ENCODE measurements around the gene KISS1R.

The KISS1R gene

DNA sequence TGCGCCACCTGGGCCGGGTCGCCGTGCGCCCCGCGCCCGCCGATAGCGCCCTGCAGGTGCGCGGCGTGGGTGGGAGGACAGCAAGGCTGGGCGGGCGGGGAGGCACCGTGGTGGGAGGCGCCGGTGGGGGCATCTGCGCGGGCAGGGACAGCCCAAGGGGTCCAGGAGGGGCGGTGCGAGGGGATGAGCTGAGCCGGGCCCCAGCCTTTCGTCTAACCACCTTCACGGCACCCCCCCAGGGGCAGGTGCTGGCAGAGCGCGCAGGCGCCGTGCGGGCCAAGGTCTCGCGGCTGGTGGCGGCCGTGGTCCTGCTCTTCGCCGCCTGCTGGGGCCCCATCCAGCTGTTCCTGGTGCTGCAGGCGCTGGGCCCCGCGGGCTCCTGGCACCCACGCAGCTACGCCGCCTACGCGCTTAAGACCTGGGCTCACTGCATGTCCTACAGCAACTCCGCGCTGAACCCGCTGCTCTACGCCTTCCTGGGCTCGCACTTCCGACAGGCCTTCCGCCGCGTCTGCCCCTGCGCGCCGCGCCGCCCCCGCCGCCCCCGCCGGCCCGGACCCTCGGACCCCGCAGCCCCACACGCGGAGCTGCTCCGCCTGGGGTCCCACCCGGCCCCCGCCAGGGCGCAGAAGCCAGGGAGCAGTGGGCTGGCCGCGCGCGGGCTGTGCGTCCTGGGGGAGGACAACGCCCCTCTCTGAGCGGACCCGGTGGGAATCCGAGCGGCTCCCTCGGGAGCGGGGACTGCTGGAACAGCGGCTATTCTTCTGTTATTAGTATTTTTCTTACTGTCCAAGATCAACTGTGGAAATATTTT lies 3.1 kb downstream of the KISS1R start:
- peak in 1 of 2 donors; percentile 34 for DNase-seq (ENCODE audit: low read depth in 2 of 2)

DNA sequence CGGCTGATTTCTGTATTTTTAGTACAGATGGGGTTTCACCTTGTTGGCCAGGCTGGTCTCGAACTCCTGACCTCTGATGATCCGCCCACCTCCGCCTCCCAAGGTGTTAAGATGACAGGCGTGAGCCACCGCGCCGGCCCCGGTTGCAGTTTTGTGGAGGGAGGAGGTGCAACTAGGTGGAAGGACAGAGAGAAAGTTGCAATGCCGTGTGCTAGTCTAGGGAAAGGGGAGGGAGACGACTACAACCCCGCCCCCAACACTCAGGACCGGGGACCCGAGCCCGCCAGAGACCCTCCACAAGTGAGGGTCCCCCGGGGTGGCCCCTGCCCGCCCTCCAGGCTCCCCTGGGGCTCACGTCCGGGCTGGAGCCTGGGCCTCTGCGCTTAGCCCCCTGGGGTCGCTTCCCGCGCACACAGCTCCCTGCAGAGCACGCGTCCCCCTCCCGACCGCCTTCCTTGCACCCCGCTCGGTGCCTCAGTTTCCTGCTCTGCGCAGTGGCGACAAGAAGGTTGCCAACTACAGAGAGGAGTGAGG lies 7.5 kb downstream of the KISS1R start:
- no peak for DNase-seq (ENCODE audit: low read depth in 2 of 2)

DNA sequence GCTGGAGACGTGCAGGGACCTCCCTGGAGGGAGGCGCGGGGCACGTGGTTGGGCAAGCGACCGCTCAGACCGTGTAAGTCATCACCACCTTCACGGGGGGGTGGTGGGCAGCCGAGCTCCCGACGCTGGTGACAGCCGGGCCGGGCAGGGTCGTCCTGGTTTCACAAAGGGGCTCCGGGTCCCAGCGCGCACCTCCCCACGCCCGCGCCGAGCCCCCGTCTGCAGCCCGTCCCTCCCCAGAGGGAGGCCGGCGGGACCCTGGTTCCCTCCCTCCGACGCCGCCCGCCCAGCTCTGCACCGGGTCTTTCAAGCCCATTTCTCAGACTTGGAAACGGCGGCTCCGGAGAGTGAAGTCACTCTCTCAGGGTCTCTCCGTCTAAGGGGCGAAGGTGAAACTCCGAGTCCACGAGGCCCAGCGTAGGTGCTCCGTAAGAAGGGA lies 8.0 kb downstream of the KISS1R start:
- peak in 1 of 2 donors; percentile 36 for DNase-seq (ENCODE audit: low read depth in 2 of 2)

- peak; percentile 47 to 55 for DNase-seq (ENCODE audit: low read depth in 2 of 2)
These were observed 8.6 kb downstream of the KISS1R start, which contains the start of gene ARID3A for GRCh38 chr19:925526-926322. Gene ARID3A (plus strand): TSS chr19:926035. CDS start chr19:929529, 3,494 bp downstream.

- DNase-seq (ENCODE audit: low read depth in 2 of 2), result no peak
These were observed 9.1 kb downstream of the KISS1R start for GRCh38 chr19:926323-926588.

DNA sequence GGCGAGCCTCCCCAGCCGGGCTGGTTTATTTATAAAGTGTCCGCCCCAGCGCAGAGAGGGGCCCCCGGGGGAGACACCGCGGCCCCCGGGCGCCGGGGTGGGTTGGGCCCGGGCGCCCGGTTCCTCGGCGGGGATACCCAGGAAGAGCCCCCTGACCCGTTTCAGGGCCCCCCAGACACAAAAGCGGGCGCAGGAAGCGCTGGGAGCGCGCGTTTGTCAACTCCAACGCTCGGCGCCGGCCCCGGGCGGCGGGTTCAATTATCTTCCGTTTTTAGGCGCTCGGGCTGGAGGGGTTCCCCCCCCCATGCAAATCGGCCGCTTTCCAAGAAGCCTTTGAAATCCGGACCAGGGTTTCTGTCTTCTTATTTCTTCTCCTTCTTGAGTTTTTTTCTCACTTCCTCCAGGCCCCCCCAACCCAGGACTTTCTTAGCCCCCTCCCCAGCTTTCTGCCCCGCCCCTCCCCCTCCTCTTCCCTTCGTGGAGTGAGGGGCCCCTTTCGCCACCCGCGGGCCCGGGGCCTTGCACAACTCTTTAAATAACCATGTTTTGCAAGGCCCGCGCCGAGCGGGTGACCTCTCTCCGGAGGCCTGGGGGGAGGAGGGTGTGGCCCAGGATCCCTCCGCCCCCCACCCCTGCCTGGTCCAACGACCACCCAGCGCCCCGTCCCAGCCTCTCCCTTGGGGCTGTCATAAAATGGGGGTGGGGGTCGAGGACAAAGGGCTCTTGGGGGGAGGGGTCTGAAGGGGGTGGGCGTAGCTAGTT lies 9.6 kb downstream of the KISS1R start:
- DNase-seq (ENCODE audit: low read depth in 2 of 2), result no peak

GRCh38 chr19:927351-927779 lies 10.2 kb downstream of the KISS1R start:
- no peak for DNase-seq (ENCODE audit: low read depth in 2 of 2)

- no peak for DNase-seq (ENCODE audit: low read depth in 2 of 2)
These were observed 10.8 kb downstream of the KISS1R start for GRCh38 chr19:927780-928401.

- no peak for DNase-seq (ENCODE audit: low read depth in 2 of 2)
These were observed 11.5 kb downstream of the KISS1R start for GRCh38 chr19:928471-929202.

- DNase-seq (ENCODE audit: low read depth in 2 of 2), result no peak
These were observed 12.2 kb downstream of the KISS1R start for GRCh38 chr19:929203-929890.

GRCh38 chr19:929891-930258 lies 12.7 kb downstream of the KISS1R start:
- no peak for DNase-seq (ENCODE audit: low read depth in 2 of 2)

DNA sequence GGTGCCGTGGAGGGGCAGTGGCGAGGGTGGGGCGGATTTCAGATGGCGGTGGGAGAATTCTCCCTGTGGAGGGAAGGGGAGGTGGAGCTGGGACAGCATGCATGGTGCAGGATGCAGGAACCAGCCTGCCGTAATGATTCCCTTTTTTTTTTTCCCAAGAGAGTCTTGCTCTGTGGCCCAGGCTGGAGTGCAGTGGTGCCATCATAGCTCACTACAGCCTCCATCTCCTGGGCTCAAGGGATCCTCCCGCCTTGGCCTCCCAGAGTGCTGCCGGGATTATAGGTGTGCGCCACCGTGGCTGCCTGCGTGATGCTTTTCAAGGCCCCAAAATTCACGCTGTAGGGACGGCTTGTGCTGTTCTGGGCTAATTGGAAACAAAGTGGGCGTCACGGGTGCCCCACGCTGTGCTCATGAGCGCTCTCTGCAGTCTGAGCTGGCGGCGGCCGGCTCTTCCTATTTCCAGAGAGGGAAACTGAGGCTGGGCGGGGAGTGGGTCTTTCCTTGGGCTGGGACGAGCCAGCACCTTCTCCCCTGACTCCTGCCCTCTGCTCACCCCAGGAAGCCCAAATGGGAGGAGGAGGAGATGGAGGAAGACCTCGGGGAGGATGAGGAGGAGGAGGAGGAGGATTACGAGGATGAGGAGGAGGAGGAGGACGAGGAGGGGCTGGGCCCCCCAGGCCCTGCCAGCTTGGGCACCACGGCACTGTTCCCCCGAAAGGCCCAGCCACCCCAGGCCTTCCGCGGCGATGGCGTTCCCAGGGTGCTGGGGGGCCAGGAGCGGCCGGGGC lies 14.9 kb downstream of the KISS1R start:
- no peak for DNase-seq (ENCODE audit: low read depth in 2 of 2)

DNA sequence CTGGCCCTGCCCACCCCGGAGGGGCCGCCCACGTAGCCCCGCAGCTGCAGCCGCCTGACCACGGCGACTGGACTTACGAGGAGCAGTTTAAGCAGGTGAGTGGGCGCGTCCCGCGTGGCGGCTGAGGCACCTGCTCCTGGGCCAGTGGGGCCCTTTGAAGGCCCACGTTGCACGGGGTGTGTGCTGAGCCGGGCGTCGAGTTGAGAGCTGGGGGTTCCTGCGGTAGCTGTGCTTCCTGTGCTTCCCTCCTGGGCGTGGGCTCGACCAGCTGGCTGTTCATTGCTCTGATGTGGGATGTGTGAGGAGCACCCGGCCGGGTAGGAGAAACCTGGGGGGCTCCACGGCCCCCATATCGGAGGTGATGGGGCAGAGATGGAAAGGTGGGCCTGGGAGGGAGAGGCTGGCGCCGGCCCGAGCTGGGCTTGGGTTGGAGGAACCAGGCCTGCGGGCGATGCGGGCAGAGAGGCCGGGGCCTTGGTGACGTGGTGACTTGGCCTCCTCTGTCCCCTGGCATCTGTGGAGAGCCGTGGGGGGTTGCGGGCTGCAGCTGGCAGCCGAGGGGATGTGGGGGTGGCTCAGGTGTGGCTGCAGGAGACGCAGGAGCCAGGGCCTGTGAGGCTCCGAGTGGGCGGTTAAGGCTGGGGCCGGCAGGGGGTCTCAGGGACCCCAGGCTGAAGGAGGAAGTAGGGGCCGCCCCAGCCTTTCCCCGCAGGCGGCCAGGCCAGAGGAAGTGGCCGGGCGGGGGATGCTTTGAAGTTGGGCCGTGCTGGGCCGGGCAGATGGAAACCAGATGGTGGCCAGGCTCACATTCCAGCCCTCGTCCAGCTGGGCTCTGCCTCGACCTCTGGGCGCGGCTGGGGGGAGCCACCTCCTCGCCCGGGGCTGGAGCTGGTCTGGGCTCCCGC lies 15.8 kb downstream of the KISS1R start:
- DNase-seq (ENCODE audit: low read depth in 2 of 2), result no peak

- DNase-seq (ENCODE audit: low read depth in 2 of 2), result no peak
These were observed 16.4 kb downstream of the KISS1R start for GRCh38 chr19:933553-933882.

DNA sequence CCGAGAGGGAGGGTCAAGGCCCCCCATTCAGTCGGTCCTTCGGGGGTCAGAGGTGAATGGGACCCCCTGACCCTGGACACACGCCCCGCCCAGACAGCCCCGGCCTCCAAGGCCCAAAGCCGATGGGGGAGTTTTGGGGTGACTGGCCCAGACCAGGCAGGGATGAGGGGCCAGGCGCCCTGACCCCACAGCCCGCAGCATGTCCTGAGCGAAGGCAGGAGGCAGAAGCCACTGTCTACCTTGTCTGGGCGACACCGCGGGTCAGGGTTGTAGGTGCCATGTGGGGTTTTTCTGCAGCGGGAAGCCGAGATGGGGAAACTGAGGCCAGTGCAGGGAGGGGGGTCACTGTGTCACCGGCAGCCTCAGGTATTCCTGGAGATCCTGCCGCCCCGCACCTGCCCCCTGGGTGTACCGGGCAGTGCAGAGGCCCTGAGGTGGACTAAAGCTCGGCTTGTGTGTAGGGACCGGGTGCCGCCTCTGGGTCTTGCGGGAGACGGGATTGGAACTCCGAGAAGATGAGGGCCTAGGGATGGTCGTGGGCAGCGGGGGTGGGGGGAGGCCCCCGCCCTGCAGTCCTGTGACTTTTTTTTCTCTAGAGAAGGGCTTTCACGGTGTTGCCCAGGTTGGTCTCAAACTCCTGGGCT lies 17.2 kb downstream of the KISS1R start:
- no peak for DNase-seq (ENCODE audit: low read depth in 2 of 2)

- no peak for DNase-seq (ENCODE audit: low read depth in 2 of 2)
These were observed 17.8 kb downstream of the KISS1R start for GRCh38 chr19:934865-935479.

DNA sequence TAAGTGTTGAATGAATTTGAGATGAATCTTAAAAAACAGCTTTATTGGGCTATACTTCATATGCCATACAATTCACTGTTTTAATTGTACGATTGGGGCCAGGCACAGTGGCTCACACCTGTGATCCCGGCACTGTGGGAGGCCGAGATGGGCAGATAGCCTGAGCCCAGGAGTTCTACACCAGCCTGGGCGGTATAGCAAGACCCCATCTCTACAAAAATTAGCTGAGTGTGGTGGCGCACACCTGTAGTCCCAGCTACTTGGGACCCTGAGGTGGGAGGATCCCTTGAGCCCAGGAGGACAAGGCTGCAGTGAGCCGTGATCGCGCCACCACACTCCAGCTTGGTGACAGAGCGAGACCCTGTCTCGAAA lies 19.0 kb downstream of the KISS1R start:
- no peak for DNase-seq (ENCODE audit: low read depth in 2 of 2)

DNA sequence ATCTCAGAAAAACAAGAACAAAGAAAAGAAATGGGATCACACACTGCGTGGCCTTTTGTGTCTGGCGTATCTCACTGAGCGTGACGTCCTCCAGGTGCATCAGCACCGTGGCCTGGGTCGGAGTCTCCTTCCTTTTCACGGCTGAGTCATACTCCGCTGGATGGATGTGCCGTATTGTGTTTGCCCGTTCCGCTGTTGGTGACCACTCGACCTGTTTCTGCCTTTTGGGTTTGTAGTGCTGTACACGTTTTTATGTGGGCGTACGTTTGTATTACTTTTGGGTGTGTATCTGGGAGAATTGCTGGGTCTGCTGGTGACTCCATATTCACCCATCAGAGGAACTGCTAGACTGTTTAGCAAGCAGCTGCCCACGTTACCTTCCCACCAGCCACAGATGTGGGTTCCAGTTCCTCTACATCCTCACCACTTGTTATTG lies 20.1 kb downstream of the KISS1R start:
- DNase-seq (ENCODE audit: low read depth in 2 of 2), result no peak
